GM18507 (cell line): Measurements from ENCODE around the gene ZXDC.

ENCODE experiments used
- DNase-seq: peaks from one replicate; pipeline ENCODE4 v3.0.0; 2011; ENCODE audit warnings: low read depth; ENCODE audit not compliant: insufficient read length; ENCODE audit errors: extremely low spot score
- FAIRE-seq: peaks from 2 replicates; lab custom pipeline; 2011; peaks lifted over from hg19 to GRCh38; lab: Jason Lieb, UNC

The ZXDC gene

GRCh38 chr3:126479642-126480041 is 4.0 kb upstream of the ZXDC start:
- no peak for FAIRE-seq
- no peak for DNase-seq

GRCh38 chr3:126478581-126479310 is 3.1 kb upstream of the ZXDC start:
- FAIRE-seq (no peak), DNase-seq (no peak)

- FAIRE-seq, result no peak
- DNase-seq, result no peak
Measured at GRCh38 chr3:126477061-126477380, 1.3 kb upstream of the ZXDC start.

- FAIRE-seq, result no peak
- no peak for DNase-seq
Measured at GRCh38 chr3:126476166-126477060, 722 bp upstream of the ZXDC start.

- FAIRE-seq, result no peak
- DNase-seq, result peak; percentile 25
Measured at GRCh38 chr3:126474498-126475412, 936 bp downstream of the ZXDC start.

GRCh38 chr3:126473292-126474168 is 2.2 kb downstream of the ZXDC start:
- no peak for FAIRE-seq
- DNase-seq, result no peak

- FAIRE-seq (peak; percentile 5), DNase-seq (no peak)
Measured at GRCh38 chr3:126472277-126473006, 3.2 kb downstream of the ZXDC start.

- DNase-seq (no peak), FAIRE-seq (no peak)
Measured at GRCh38 chr3:126469479-126469878, 6.2 kb downstream of the ZXDC start.

- FAIRE-seq (no peak), DNase-seq (no peak)
Measured at GRCh38 chr3:126468028-126468891, 7.4 kb downstream of the ZXDC start.

- no peak for FAIRE-seq
- no peak for DNase-seq
Measured at GRCh38 chr3:126467611-126467955, 8.1 kb downstream of the ZXDC start.

GRCh38 chr3:126466886-126467610 is 8.6 kb downstream of the ZXDC start:
- DNase-seq, result no peak
- no peak for FAIRE-seq

GRCh38 chr3:126465928-126466544 is 9.7 kb downstream of the ZXDC start:
- FAIRE-seq, result no peak
- DNase-seq, result no peak

GRCh38 chr3:126464997-126465396 is 10.7 kb downstream of the ZXDC start:
- FAIRE-seq (no peak), DNase-seq (no peak)

- DNase-seq, result no peak
- FAIRE-seq, result no peak
Measured at GRCh38 chr3:126464494-126464893, 11.2 kb downstream of the ZXDC start.

- no peak for DNase-seq
- no peak for FAIRE-seq
Measured at GRCh38 chr3:126464093-126464492, 11.6 kb downstream of the ZXDC start.

- FAIRE-seq (no peak), DNase-seq (no peak)
Measured at GRCh38 chr3:126463521-126463920, 12.2 kb downstream of the ZXDC start.
